ENCODE data around the gene TCEAL4.

Gene TCEAL4

DNA sequence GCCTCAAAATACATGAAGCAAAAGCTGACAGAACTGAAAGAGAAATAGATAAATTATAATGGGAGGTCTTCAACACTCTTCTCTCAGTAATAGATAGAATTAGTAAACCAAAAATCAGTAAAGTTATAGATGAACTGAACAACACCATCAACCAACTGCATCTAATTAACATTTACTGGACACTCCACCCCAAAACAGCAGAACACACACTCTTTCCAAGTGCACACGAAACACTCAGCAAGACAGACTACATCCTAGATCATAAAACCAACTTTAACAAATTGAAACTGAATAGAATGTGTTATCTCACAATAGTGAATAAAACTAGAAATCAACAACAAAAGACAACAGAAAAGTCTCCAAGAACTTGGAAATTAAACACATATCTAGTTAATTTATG lies 25.1 kb upstream of the TCEAL4 start:
- CTCF ChIA-PET: no interaction called here
- TF ChIP-seq, protein P1, sequence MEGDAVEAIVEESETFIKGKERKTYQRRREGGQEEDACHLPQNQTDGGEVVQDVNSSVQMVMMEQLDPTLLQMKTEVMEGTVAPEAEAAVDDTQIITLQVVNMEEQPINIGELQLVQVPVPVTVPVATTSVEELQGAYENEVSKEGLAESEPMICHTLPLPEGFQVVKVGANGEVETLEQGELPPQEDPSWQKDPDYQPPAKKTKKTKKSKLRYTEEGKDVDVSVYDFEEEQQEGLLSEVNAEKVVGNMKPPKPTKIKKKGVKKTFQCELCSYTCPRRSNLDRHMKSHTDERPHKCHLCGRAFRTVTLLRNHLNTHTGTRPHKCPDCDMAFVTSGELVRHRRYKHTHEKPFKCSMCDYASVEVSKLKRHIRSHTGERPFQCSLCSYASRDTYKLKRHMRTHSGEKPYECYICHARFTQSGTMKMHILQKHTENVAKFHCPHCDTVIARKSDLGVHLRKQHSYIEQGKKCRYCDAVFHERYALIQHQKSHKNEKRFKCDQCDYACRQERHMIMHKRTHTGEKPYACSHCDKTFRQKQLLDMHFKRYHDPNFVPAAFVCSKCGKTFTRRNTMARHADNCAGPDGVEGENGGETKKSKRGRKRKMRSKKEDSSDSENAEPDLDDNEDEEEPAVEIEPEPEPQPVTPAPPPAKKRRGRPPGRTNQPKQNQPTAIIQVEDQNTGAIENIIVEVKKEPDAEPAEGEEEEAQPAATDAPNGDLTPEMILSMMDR (conservative IDR thresholded peaks at IDR 0.05; ENCODE audit: low read depth): no peak
- DNase-seq (ENCODE audit: low spot score): no peak
- no peak overlapping the region for H3K27ac ChIP-seq
- POLR2A ChIA-PET (ENCODE audit: low non-redundant PET): no interaction called here

DNA sequence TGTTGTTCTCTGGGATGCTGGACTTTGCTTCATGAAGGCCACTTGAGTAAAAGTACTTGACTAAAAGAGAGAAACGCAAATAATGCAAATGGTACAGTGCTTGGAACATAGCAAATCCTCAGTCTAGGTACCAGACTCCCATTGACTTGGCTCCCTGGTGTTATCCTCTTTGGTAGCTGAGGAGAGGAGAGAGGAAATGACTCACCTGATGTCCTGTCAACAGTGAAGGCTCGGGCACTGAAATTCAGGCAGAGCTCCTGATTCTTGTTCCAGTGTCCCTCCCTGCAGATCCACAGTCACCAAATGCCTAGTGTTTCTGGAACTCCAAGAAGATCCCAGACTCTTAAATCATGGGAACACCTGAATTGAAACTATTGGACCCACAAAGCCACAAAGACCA lies 22.5 kb upstream of the TCEAL4 start:
- ChIA-PET POLR2A (ENCODE audit: low non-redundant PET) (no interaction called here), CTCF (interaction anchor here (0.7 kb wide), 1 partner anchor 227 kb away, joined by 3 read pairs; no protein-coding TSS in a partner anchor)
- TF ChIP-seq, protein P1 (conservative IDR thresholded peaks at IDR 0.05; ENCODE audit: low read depth): no peak
- DNase-seq (ENCODE audit: low spot score): no peak
- H3K27ac ChIP-seq: no peak overlapping the region

DNA sequence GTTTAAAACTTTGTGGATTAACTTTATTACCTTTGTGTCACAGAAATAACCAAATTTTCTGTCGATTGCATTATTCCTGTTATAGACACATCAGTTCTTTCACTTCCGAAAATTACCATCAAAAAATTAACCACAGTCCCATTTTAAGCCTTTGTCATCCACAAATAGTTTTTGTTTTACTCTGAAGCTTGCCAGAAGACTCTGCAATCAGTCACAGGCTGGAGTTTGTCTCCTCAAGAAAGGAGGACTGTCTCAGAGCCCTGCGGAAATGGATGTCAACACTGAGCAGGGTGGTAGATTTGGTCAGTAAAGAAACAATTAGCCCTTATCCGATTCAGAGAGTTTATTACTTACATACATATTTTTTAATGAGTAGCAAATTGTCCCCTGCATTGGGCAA lies 20.1 kb upstream of the TCEAL4 start:
- POLR2A ChIA-PET (ENCODE audit: low non-redundant PET): no interaction called here
- no peak for DNase-seq (ENCODE audit: low spot score)
- no peak overlapping the region for H3K27ac ChIP-seq
- TF ChIP-seq, protein P1 (conservative IDR thresholded peaks at IDR 0.05; ENCODE audit: low read depth): no peak
- CTCF ChIA-PET: no interaction called here

DNA sequence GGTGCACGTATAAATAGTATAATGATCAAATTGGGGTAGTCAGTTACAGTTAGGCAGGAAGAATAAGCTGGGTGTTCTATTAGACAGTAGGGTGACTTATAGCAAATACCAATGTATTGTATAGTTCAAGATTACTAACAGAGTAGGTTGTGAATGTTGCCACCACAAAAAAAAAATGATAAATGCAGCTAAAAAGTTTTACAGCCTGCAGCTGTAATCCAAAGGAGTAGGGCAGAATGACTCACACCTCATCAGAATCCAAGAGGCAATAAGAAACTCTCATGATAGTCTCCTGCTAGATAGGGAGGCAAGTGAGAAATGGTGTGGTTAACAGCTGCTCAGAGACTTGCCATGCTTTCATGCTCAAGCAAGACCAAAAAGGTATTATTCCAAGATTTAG lies 19.6 kb upstream of the TCEAL4 start:
- no peak overlapping the region for H3K27ac ChIP-seq
- DNase-seq (ENCODE audit: low spot score): no peak
- ChIA-PET CTCF (interaction anchor here (0.6 kb wide), 1 partner anchor 15 kb away, joined by 4 read pairs; no protein-coding TSS in a partner anchor), POLR2A (ENCODE audit: low non-redundant PET) (no interaction called here)
- TF ChIP-seq, protein P1 (conservative IDR thresholded peaks at IDR 0.05; ENCODE audit: low read depth): no peak

DNA sequence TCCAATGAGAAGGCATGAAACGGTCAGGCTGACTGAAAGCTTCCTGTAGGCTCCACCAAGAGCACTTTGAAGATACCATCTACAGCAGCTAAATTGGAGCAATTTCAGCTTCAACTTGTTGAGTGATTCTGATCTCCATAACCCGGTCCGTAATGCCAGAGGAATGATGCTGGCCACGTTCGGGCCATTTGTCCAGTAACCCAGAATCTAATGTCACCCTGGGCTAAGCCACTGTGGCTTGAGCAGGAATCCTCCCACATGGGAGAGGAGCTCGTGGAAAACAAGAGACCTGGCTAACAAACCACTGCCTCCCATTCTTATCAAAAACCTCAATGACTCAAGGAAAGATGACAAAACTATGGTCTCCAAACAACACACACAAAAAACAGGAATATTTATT lies 14.2 kb upstream of the TCEAL4 start:
- DNase-seq (ENCODE audit: low spot score): no peak

DNA sequence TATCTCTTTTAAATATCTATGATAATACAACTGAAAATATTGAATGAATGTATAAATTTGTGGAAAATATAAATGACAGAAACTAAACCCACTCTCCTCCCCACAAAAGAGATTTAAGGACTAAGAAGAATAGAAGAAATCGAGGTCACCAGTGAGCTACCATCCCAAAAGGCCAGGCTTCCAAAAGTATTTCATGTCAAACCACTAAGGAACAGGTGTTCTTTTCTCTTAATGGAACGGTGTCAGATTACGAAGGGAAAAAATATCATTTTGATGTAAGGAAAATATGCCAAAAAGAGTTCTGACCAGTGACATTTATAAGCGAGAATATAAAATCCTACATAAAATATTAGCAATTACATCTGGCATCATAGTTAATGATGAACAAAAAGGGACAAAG lies 13.6 kb upstream of the TCEAL4 start:
- TF ChIP-seq, protein P1 (conservative IDR thresholded peaks at IDR 0.05; ENCODE audit: low read depth): no peak
- DNase-seq (ENCODE audit: low spot score): no peak
- H3K27ac ChIP-seq: no peak overlapping the region
- ChIA-PET POLR2A (ENCODE audit: low non-redundant PET) (no interaction called here), CTCF (no interaction called here)

More for the DNA sequence above, 14.2 kb upstream of the TCEAL4 start:
- ChIA-PET CTCF (no interaction called here), POLR2A (ENCODE audit: low non-redundant PET) (no interaction called here)
- no peak overlapping the region for H3K27ac ChIP-seq
- TF ChIP-seq, protein P1 (conservative IDR thresholded peaks at IDR 0.05; ENCODE audit: low read depth): no peak

DNA sequence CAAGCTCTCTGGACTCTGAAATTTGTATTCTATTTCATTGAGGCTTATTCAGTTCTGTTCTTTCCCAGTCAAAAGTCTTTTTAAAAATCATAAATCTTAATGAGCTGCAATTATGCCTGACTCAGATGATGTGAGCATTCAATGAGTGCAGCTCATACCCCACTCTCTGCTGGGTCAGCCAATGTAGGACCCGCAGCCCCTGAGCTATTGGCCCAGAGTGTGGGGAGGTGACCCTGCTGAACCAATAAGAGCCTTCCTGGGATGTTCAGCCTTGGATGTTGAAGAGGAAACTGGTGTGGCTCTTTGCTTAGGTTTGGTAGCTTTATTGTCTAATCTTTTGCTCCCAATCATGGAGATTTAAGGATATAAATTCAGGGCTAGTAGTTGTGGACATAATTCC lies 12.1 kb upstream of the TCEAL4 start:
- ChIA-PET CTCF (no interaction called here), POLR2A (ENCODE audit: low non-redundant PET) (no interaction called here)
- no peak overlapping the region for H3K27ac ChIP-seq
- TF ChIP-seq, protein P1 (conservative IDR thresholded peaks at IDR 0.05; ENCODE audit: low read depth): no peak
- no peak for DNase-seq (ENCODE audit: low spot score)

All from RWPE1 (cell line).